Measurements from ENCODE around the gene TNFAIP2. TPM values are rescaled to one million over a fixed set of nuclear protein-coding genes. Genes with fewer than 3 reads are reported as not detected.

Gene TNFAIP2
- total and polyA plus RNA-seq, 9 of the 15 experiments (the other 6 are each of a cell fraction or from before 2014, with no cell fraction given), result 22.6 to 68.6 (median 44.6) TPM

DNA sequence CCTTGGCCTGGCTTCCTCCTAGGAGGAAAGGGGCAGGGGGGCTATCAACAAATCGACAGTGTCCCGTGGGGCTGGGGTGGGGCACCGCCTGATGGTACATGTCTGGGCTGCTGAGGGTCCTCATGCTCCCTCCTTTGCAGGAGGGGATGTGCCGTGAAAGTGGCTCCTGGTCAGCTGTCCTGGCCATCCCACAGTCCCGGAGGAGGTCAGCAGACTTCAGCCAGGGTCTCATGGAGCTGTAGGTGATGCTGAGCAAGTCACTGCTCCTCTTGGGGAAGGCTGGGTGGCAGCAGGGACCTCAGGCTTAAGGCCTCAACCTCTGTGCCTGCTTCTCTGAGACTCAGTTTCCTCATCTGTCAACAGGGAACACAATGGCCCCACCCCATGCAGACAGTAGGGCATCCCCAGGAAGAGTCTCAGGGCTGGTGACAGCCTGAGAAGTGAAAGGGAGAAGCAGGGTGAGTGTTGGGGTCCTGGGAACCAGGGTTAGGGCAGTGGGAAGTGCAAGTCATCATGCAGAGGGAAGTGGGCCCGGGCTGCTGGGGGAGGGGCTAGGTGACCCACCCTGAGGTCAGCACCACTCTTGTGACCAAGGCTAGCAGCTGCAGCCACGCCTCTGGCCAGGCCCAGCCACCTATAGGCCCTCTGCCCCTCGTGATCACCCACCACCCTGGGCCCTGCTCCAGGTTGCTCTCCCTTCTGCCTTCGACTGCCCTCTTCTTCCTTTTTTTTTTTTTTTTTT is 4.4 kb upstream of the TNFAIP2 start (continued):
- no peak for TF ChIP-seq ZNF518B (CRISPR knock-in tag; IDR thresholded peaks at IDR 0.05)
- peak in 1 of 2 experiments; percentile 16 for TF ChIP-seq AFF1 (IDR thresholded peaks at IDR 0.05; ENCODE audit: low read depth in 1 of 2, partially characterized antibody in 2 of 2)
- TF ChIP-seq PKNOX1 (IDR thresholded peaks at IDR 0.05), result no peak
- TF ChIP-seq ZBTB7A (IDR thresholded peaks at IDR 0.05; ENCODE audit: borderline replicate concordance, control insufficient read depth, low read depth, low read length), result peak; percentile 92
- TF ChIP-seq TBL1XR1 (IDR thresholded peaks at IDR 0.05; ENCODE audit: low read length in 2 of 2), result peak in 1 of 2 experiments; percentile 26; a peak in 1 of 4 replicates
- TF ChIP-seq NFE2 (IDR thresholded peaks at IDR 0.05; ENCODE audit: low read depth), result peak; percentile 96
- TF ChIP-seq LEF1 (IDR thresholded peaks at IDR 0.05), result peak; percentile 61; the same call in 1 of the 2 replicates
- 0 out of 2 replicates have a peak, but pooled peaks have one; percentile 31 for TF ChIP-seq CREB3 (tag; conservative IDR thresholded peaks at IDR 0.05; ENCODE audit: low read depth)
- peak; percentile 61; the same call in 1 of the 2 replicates for TF ChIP-seq RNF2 (IDR thresholded peaks at IDR 0.05)
- TF ChIP-seq AFF4 (CRISPR knock-in tag; IDR thresholded peaks at IDR 0.05), result no peak
- no peak for TF ChIP-seq CHD1 (IDR thresholded peaks at IDR 0.05; ENCODE audit: low read length)
- 0 out of 2 replicates have a peak, but pooled peaks have one; percentile 43 for TF ChIP-seq DMBX1 (CRISPR knock-in tag; IDR thresholded peaks at IDR 0.05; ENCODE audit: borderline replicate concordance)

All from K562 (cell line).